Nephron progenitor cell (in vitro differentiated cells): ENCODE data around the gene SLX4IP.
A peak's percentile ranks its signal among the peaks of the same experiment; 100 is the strongest.

Source experiments
- DNase-seq: peaks from one replicate; pipeline ENCODE4 v3.0.0; 2021
- H3K27ac Mint-ChIP-seq: 2 replicates; pipeline ENCODE4 v1.8.0; 2021; ENCODE audit warnings: mild to moderate bottlenecking, moderate library complexity, mixed read lengths
- H3K27me3 Mint-ChIP-seq: 2 replicates; pipeline ENCODE4 v1.8.0; 2021; ENCODE audit warnings: mild to moderate bottlenecking, low read depth, mixed read lengths; ENCODE audit not compliant: poor library complexity
- H3K36me3 Mint-ChIP-seq: 2 replicates; pipeline ENCODE4 v1.8.0; 2021; ENCODE audit warnings: low read depth, mixed read lengths
- H3K4me1 Mint-ChIP-seq: 2 replicates; pipeline ENCODE4 v1.8.0; 2021; ENCODE audit warnings: mixed read lengths
- H3K4me3 Mint-ChIP-seq: 2 replicates; pipeline ENCODE4 v1.8.0; 2021; ENCODE audit warnings: mild to moderate bottlenecking, moderate library complexity, mixed read lengths
- H3K9me3 Mint-ChIP-seq: 2 replicates; pipeline ENCODE4 v1.8.0; 2021; ENCODE audit warnings: mild to moderate bottlenecking, moderate library complexity, mixed read lengths
- TF ChIP-seq, protein P1 (sequence below): fragments of 200-600 bp; sonication (generic); IDR thresholded peaks from 2 replicates; pipeline ENCODE4 v1.5.0; 2021; ENCODE audit warnings: antibody characterized with exemption

Gene SLX4IP

GRCh38 chr20:10597637-10598036 is 162.5 kb downstream of the SLX4IP start:
- no peak overlapping the region for H3K27ac Mint-ChIP-seq
- H3K9me3 Mint-ChIP-seq: peaks cover 3% of the 10 kb centered on the region
- TF ChIP-seq, protein P1, sequence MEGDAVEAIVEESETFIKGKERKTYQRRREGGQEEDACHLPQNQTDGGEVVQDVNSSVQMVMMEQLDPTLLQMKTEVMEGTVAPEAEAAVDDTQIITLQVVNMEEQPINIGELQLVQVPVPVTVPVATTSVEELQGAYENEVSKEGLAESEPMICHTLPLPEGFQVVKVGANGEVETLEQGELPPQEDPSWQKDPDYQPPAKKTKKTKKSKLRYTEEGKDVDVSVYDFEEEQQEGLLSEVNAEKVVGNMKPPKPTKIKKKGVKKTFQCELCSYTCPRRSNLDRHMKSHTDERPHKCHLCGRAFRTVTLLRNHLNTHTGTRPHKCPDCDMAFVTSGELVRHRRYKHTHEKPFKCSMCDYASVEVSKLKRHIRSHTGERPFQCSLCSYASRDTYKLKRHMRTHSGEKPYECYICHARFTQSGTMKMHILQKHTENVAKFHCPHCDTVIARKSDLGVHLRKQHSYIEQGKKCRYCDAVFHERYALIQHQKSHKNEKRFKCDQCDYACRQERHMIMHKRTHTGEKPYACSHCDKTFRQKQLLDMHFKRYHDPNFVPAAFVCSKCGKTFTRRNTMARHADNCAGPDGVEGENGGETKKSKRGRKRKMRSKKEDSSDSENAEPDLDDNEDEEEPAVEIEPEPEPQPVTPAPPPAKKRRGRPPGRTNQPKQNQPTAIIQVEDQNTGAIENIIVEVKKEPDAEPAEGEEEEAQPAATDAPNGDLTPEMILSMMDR: no peak
- DNase-seq: no peak
- peaks cover 24% of the 10 kb centered on the region for H3K36me3 Mint-ChIP-seq
- H3K4me1 Mint-ChIP-seq: peaks cover 33% of the 10 kb centered on the region
- no peak overlapping the region for H3K4me3 Mint-ChIP-seq
- no peaks in the 10 kb centered on the region for H3K27me3 Mint-ChIP-seq

- H3K4me3 Mint-ChIP-seq: no peak overlapping the region
- DNase-seq: no peak
- TF ChIP-seq, protein P1: no peak
- H3K9me3 Mint-ChIP-seq: peaks cover 3% of the 10 kb centered on the region
- H3K36me3 Mint-ChIP-seq: peaks cover 17% of the 10 kb centered on the region
- H3K27me3 Mint-ChIP-seq: no peaks in the 10 kb centered on the region
- peak overlapping the region; percentile 85 for H3K27ac Mint-ChIP-seq
- H3K4me1 Mint-ChIP-seq: peaks cover 44% of the 10 kb centered on the region
These were observed 167.2 kb downstream of the SLX4IP start for GRCh38 chr20:10602221-10602871.

DNA sequence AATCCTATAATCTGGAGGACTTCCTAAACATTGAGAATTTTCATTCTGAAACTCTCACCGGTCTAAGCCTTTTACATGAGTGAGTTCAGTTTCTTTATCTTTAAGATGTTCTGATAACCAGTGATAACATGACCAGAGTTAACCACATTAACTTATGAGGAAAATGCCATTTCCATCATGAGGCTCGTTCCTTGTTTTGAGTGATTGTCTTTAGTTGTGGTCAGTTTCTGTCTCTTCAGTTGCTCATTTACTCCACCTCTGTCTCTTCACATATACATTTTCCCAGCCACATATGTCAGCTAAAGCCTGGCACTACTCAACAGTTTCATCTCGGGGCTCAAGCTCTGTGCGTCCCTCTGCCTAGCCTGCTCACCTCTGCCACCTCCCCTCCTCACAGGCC is 168.3 kb downstream of the SLX4IP start:
- TF ChIP-seq, protein P1: no peak
- Mint-ChIP-seq H3K4me3 (peak overlapping the region; percentile 33), H3K9me3 (peaks cover 3% of the 10 kb centered on the region), H3K36me3 (peaks cover 23% of the 10 kb centered on the region), H3K27me3 (no peaks in the 10 kb centered on the region), H3K27ac (peak overlapping the region; percentile 93), H3K4me1 (peaks cover 44% of the 10 kb centered on the region)
- DNase-seq: no peak

GRCh38 chr20:10603971-10604864 is 169.1 kb downstream of the SLX4IP start:
- no peaks in the 10 kb centered on the region for H3K27me3 Mint-ChIP-seq
- peak overlapping the region; percentile 93 for H3K27ac Mint-ChIP-seq
- no peak for DNase-seq
- peak overlapping the region; percentile 33 for H3K4me3 Mint-ChIP-seq
- TF ChIP-seq, protein P1: no peak
- H3K36me3 Mint-ChIP-seq: peaks cover 29% of the 10 kb centered on the region
- peaks cover 3% of the 10 kb centered on the region for H3K9me3 Mint-ChIP-seq
- H3K4me1 Mint-ChIP-seq: peaks cover 49% of the 10 kb centered on the region

DNA sequence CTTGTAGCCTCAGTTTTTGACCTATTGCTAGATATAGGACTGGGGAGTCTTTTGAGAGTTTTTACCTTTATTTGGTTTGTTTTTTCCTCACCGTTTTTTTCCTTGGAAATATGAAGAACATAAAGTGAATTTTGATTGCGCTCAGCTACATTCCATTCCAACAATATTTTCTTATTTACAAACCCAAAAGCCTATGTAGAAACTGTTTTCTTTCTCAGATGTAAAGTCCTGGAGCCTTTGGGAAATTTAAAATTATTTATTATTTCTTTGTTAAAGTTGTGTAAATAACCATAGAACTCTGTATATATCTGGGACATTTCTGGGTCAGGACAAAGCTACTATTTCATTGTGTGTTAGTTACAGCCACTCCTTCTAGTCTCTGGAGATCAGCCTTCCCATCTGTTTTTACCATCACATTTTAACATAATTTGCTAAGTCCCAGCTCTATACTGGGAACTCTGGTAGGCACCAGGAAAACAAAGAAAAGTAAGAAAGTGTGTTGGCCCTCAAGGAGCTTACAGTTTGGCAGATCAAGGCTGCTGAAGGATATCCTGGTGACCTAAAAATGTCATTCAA is 169.8 kb downstream of the SLX4IP start:
- Mint-ChIP-seq H3K9me3 (peaks cover 3% of the 10 kb centered on the region), H3K36me3 (peaks cover 34% of the 10 kb centered on the region), H3K27ac (no peak overlapping the region), H3K27me3 (no peaks in the 10 kb centered on the region), H3K4me3 (no peak overlapping the region), H3K4me1 (peaks cover 49% of the 10 kb centered on the region)
- TF ChIP-seq, protein P1: no peak
- DNase-seq: no peak
